Endothelial cell of hepatic sinusoid (primary cell): ENCODE results near the gene PPCDC.
"Not testable (repeated sequence)": the region's sequence is repeated elsewhere in the genome, so short reads cannot be mapped to it uniquely, and the experiment has no call there.

Experiments
- in situ Hi-C: cut with HindIII; loops from 2 replicates; pipeline ENCODE4 v1.10.0; 2017; ENCODE audit warnings: low sequenced_read_pairs

The PPCDC gene

GRCh38 chr15:75064846-75065245, 41.5 kb downstream of the PPCDC start:
- in situ Hi-C loops, result loop anchor here (5.0 kb wide), 1 partner anchor 62 kb away; no protein-coding TSS in a partner anchor

- in situ Hi-C loops, result no loop called here
These were observed 42.1 kb downstream of the PPCDC start for GRCh38 chr15:75065467-75065850.

DNA sequence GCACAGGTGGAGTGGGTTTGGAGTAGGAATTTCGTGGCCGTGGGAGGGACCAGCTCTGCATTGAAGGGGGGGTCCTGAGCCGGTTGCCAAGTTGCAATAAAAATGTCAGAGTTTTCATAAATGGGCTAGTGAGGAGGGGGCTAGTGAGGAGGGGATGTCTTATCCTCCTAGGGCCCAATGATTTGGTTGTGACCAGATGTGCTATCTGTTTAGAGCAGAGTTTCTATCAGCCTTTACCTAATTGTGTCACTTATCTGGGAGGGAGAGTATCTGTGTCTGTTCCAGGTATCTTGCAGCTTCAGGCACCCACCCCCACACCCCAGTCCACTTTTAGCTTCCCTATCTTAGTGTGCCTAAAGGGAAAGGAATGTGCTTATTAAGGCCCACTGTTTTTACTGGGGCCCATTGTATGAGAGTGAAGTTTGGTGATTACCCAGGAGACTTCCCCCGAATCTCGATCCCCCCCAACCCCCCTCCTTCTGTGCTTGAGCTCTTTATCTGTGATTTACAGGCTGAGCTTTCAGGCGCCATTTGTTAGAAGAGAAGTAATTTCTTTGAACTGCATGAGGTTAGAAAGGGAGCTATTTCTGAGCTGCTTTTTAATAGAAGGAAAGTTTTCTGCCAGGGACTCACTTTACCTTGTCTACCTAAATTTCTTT, 42.6 kb downstream of the PPCDC start:
- in situ Hi-C loops, result no loop called here

GRCh38 chr15:75067123-75067830, 43.9 kb downstream of the PPCDC start:
- in situ Hi-C loops, result no loop called here

- in situ Hi-C loops, result no loop called here
These were observed 45.4 kb downstream of the PPCDC start for GRCh38 chr15:75068748-75069147.

DNA sequence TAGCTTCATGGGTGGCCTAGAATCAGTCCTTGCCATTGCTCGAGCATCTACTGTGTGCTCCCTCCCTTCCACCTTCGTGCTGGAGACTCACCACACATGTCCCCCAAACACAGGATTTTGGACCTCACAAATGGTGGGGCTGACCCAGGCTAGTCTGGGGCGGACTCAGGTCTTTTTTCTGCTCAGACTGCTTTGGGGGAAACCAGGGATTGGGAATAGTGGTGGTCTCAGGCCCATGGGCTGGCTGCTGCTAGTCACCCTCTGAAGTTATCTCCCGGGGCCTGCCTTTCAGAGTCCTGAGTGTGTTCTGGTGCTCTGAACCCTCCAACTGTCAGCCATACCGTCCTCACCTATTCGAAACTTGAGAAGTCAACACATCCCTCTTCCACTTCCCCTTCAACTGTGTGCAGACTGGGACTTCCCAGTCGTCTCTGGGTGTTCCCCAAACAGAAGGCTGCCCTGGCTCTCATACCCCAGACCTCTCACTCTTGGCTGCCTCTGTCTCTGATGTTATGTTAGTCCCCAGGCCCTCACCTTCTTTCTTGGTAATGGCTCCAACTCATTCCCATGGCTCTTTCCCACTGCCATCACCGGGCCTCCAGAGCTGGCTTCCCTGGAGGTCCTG, 46.0 kb downstream of the PPCDC start:
- in situ Hi-C loops, result no loop called here

GRCh38 chr15:75070674-75071073, 47.3 kb downstream of the PPCDC start:
- in situ Hi-C loops, result no loop called here

- in situ Hi-C loops, result no loop called here
These were observed 49.8 kb downstream of the PPCDC start for GRCh38 chr15:75073197-75073596.

GRCh38 chr15:75076277-75076676, 52.9 kb downstream of the PPCDC start:
- in situ Hi-C loops, result no loop called here

- in situ Hi-C loops, result not testable (repeated sequence)
These were observed 54.2 kb downstream of the PPCDC start for GRCh38 chr15:75077551-75077961.

DNA sequence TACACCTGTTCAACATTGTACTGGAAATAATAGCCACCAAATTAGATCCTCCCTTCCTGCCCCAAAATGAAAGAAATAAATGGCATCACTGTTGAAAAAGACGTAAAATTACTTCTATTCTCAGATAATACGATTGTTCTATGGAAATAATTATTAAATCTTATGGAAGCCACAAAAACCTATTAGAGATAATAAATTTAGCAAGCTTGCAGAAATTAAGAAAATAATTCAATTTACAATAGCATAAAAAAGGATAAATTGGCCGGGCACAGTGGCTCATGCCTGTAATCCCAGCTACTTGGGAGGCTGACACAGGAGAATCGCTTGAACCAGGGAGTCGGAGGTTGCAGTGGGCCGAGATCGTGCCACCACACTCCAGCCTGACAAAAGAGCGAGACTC, 57.8 kb downstream of the PPCDC start:
- in situ Hi-C loops, result no loop called here

GRCh38 chr15:75082689-75083088, 59.3 kb downstream of the PPCDC start:
- in situ Hi-C loops, result no loop called here

- in situ Hi-C loops, result not testable (repeated sequence)
These were observed 62.3 kb downstream of the PPCDC start for GRCh38 chr15:75085708-75086107.

DNA sequence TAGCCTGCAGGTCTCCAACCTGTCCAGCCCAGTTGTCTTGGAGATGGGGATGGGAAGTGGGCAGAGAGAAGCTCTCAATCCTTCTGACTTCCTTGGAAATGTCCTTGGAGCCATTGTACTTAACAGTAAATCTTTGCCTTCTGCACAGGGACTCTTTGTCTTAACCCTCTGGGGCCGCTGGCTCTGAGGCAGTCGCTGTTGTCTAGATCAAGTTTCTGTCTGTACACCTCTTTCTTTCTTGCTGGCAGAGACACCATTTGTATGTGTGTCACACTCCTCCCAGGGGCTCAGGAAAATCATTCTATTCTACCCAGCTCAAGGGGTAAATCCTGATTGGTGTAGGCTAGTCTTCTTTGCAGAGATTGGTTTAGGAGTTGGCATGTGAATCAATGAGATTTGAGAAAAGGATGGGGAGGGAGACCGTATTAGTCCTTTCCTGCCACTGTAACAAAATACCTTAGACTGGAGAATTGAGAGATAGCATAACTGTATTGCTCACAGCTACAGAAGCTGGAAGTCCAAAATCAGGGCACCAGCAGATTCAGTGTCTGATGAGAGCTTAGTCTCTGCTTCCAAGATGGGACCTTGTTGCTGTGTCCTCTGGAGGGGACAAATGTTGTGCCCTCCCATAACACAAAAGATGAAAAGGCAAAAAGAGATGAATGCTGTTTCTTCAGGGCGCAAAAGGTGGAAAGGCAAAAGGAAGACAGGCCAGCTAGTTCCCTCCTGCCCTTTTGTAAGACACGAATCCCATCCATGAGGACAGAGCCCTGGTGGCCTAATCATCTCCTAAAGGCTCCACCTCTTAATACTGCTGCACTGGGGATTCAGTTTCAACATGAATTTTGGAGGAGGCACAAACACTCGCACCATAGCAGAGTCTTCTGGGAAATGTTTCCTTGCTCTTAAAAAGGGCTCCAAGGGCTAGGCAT, 66.3 kb downstream of the PPCDC start:
- in situ Hi-C loops, result no loop called here

- in situ Hi-C loops, result no loop called here
These were observed 67.0 kb downstream of the PPCDC start for GRCh38 chr15:75090388-75090734.

DNA sequence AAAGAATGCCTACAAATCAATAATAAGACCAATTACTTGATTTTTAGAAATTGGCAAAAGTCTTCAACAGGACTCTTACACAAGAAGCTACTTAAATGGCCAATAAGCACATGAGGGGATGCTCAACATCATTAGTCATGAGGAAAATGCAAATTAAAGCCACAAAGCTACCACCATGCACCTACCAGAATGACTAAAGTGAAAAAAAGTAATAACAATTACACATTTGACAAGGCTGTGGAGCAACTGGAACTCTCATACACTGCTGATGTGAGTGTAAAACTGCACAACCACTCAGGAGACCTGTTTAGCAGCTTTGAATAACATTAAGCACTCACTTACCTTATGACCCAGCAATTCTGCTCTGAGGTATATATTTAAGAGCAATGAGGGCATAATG, 68.4 kb downstream of the PPCDC start:
- in situ Hi-C loops, result no loop called here

- in situ Hi-C loops, result not testable (repeated sequence)
These were observed 71.6 kb downstream of the PPCDC start for GRCh38 chr15:75094961-75095478.

- in situ Hi-C loops, result no loop called here
These were observed 72.2 kb downstream of the PPCDC start for GRCh38 chr15:75095594-75095993.

DNA sequence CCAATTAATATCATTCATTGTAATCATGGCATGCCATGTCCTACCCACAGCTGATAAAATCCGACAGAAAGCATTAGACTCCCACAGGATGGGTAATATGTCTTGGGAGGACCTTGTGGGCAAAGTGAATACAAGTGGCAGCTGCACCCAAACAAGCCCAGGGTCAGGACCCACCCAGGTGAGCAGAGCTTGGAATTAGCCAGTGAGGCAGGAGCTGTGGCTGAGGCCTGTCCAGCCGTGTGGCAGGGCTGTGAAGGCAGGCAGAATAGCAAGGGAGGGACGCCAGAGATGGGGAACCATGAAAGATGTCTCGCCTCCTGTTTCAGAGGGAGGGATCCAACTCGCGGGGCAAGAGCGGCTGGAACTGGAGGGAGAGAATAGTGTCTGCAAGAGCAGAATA, 74.5 kb downstream of the PPCDC start:
- in situ Hi-C loops, result no loop called here

GRCh38 chr15:75098404-75098803, 75.0 kb downstream of the PPCDC start:
- in situ Hi-C loops, result no loop called here
